T-helper 1 cell treated with Interleukin-12 subunit alpha and Interleukin-12 subunit beta and Interleukin-4 antibody, amounts not matched to agents 30 μg/mL and 1 μg/mL, for 36 hours (primary cell): Measurements from ENCODE around the gene VIPAS39.

Experiments used
- H3K27ac Mint-ChIP-seq: one replicate; pipeline ENCODE4 v1.8.0; 2021; ENCODE audit warnings: mild to moderate bottlenecking, mixed read lengths
- H3K27me3 Mint-ChIP-seq: one replicate; pipeline ENCODE4 v1.8.0; 2021; ENCODE audit warnings: low read depth, mixed read lengths
- H3K36me3 Mint-ChIP-seq: one replicate; pipeline ENCODE4 v1.8.0; 2021; ENCODE audit warnings: low read depth, mixed read lengths
- H3K4me1 Mint-ChIP-seq: one replicate; pipeline ENCODE4 v1.8.0; 2021; ENCODE audit warnings: low read depth, mixed read lengths
- H3K4me3 Mint-ChIP-seq: one replicate; pipeline ENCODE4 v1.8.0; 2021; ENCODE audit warnings: mild to moderate bottlenecking, moderate library complexity, mixed read lengths
- H3K9me3 Mint-ChIP-seq: one replicate; pipeline ENCODE4 v1.8.0; 2021; ENCODE audit warnings: mixed read lengths

The VIPAS39 gene

DNA sequence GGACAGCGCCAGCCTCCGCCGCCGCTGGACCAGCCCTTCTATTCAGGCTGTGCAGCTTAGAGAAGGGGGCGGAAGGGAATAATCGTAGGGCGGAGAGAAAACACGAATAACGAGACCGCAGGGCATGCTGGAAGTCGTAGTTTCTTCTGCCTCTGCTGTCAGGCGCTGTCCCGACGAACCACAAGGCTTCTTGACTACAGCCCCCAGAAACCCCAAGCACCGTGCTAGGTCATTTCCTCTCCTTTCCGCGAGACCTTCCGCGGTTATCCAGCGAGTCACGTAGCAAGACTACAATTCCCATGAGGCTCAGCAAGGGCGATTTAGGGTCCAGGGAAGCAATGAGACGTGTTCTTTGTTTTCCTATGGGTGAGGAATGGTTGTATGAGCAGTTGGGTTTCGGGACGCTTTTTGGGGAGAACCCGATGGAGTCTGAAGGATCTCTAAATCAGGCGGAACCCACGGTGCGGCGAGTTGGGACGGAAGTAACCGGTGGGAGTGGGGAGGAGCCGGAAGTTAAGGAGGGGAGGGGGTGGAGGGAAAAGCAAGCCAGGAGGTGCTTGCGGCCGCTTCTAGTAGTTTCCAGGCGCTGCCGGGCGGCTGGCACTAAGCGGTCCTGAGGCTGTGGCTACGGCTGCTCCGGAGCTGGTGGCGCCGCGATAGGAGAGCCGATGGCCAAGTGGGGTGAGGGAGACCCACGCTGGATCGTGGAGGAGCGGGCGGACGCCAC lies at the start of gene VIPAS39, which contains the start of gene AHSA1:
TSS of gene VIPAS39 (minus strand) at position 80 of the 727 bp plus-strand sequence. CDS start 3,499 bp downstream, outside the sequence.
TSS of gene AHSA1 (plus strand) at position 572 of the 727 bp plus-strand sequence. CDS start at position 669, 97 bp downstream.
- Mint-ChIP-seq H3K27me3 (no peaks in the 10 kb centered on the region), H3K4me3 (peak within 1 kb of the TSS; percentile 100), H3K36me3 (peaks cover 31% of the 10 kb centered on the region), H3K4me1 (peaks cover 34% of the 10 kb centered on the region), H3K9me3 (no peaks in the 10 kb centered on the region), H3K27ac (peak within 1 kb of the TSS; percentile 99)

DNA sequence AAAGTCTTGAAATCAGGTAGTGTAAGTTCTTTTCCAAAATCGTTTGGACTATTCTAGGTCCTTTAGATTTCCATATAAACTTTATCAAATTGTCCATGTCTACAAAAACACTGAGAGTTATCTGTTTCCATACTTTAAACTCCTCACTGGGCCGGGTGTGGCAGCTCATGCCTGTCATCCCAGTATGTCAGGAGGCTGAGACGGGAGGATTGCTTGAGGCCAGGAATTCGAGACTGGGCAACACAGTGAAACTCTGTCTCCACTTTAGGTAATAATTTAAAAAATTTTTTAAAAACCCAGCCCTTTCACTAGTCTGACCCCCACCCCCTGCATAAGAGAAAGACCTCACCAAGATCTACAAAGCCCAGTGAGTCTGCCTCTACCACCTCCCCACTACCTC lies 47.6 kb upstream of the VIPAS39 start:
- Mint-ChIP-seq H3K4me1 (no peaks in the 10 kb centered on the region), H3K36me3 (peaks cover 22% of the 10 kb centered on the region), H3K27ac (no peak overlapping the region), H3K9me3 (peaks cover 5% of the 10 kb centered on the region), H3K27me3 (peaks cover 15% of the 10 kb centered on the region), H3K4me3 (no peak overlapping the region)

DNA sequence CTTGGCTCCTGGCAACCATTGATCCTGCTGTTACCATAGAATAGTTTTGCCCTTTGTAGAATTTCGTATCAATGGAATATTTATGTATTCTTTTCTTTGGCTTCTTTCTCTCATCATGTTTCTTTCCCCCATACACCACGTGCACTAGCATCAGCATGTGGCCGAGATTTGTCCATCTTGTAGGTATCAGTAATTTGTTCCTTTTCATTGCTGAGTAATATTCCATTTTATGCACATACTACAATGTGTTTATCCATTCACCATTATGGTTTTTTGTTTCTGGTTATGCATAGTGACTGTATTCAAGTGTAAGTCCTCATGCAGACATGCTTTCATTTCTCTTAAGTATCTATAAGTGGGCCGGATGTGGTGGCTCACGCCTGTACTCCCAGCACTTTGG lies 45.7 kb upstream of the VIPAS39 start:
- H3K27ac Mint-ChIP-seq, result no peak overlapping the region
- H3K36me3 Mint-ChIP-seq, result peaks cover 17% of the 10 kb centered on the region

GRCh38 chr14:77502109-77502782 lies 44.8 kb upstream of the VIPAS39 start:
- Mint-ChIP-seq H3K36me3 (peaks cover 13% of the 10 kb centered on the region), H3K27me3 (peaks cover 35% of the 10 kb centered on the region), H3K9me3 (peaks cover 5% of the 10 kb centered on the region), H3K27ac (no peak overlapping the region), H3K4me3 (no peak overlapping the region), H3K4me1 (peaks cover 2% of the 10 kb centered on the region)

More for the DNA sequence above, 45.7 kb upstream of the VIPAS39 start:
- H3K27me3 Mint-ChIP-seq, result peaks cover 26% of the 10 kb centered on the region
- no peak overlapping the region for H3K4me3 Mint-ChIP-seq
- H3K9me3 Mint-ChIP-seq, result peaks cover 5% of the 10 kb centered on the region
- H3K4me1 Mint-ChIP-seq, result no peaks in the 10 kb centered on the region

GRCh38 chr14:77498984-77499527 lies 41.7 kb upstream of the VIPAS39 start:
- peaks cover 2% of the 10 kb centered on the region for H3K4me1 Mint-ChIP-seq
- H3K27ac Mint-ChIP-seq, result no peak overlapping the region
- peaks cover 52% of the 10 kb centered on the region for H3K27me3 Mint-ChIP-seq
- H3K36me3 Mint-ChIP-seq, result peaks cover 5% of the 10 kb centered on the region
- H3K4me3 Mint-ChIP-seq, result peak overlapping the region; percentile 44
- H3K9me3 Mint-ChIP-seq, result peaks cover 5% of the 10 kb centered on the region

DNA sequence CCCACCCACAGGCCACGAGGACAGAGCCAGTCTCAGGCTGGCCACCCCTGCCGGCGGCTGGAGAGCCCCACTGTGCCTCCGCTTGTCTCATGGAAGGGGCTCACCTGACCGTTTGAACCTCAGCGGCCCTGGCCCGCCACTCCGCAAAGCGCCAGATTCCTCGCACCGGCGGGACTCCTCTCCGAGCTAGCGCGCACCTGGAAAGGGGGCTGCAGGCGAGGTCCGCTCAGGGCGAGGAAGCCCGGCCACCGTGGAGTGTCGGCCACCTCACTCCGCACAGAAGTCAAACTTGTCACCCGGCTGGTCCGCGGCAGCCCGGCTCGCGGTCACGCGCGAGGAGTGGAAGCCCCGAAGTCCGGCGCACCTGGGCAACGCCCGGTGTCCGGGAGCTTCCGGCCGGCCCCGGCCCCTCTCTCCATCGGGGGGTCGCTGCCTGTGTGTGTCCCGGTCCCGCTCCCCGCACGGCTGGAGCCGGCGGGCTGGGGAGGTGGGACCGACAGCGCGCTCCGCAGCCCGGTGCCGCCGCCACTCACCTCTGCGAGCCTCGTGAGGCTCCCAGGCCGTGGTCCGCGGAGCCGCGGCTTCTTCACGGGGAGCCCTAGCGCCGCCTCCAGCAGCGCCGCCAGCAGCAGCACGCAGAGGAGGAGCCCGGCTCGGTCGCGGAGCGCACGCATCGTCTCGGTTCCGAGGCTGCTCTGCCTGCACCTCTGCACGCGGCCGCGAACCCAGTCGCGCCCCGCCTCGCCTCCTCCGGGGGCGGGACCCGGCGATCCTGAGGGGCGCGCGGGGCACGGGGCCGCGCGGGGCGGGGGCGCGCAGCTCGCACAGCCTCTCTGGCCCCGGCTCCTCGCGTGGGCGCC lies 40.9 kb upstream of the VIPAS39 start, which contains the start of gene ISM2:
TSS of gene ISM2 (minus strand) at position 697 of the 860 bp plus-strand sequence. CDS start at position 674, 23 bp downstream.
- H3K27me3 Mint-ChIP-seq, result peaks cover 52% of the 10 kb centered on the region
- peaks cover 2% of the 10 kb centered on the region for H3K4me1 Mint-ChIP-seq
- no peak within 1 kb of the TSS for H3K27ac Mint-ChIP-seq
- H3K4me3 Mint-ChIP-seq, result peak within 1 kb of the TSS; percentile 62
- H3K9me3 Mint-ChIP-seq, result peaks cover 4% of the 10 kb centered on the region
- H3K36me3 Mint-ChIP-seq, result peaks cover 5% of the 10 kb centered on the region

DNA sequence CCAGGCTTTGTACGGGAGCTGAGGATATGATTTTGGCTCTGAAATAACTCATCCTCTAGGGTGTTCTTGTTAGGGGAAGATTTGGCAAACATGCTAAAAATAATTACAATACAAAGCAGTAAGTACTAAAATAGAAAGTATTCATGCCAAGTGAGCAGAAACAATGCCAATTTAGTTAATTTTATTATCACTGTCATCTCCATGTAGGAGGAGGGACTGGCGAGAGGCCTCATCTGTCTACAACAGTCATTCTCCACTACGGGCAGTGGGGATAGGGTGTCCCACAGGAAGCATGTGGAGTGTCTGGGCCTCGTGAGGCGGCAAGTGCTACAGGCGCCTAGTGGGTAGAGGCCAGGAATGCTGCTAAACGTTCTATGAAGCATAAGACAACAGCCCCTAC lies 37.9 kb upstream of the VIPAS39 start:
- Mint-ChIP-seq H3K4me3 (no peak overlapping the region), H3K4me1 (peaks cover 2% of the 10 kb centered on the region), H3K36me3 (no peaks in the 10 kb centered on the region), H3K27me3 (peaks cover 40% of the 10 kb centered on the region), H3K9me3 (no peaks in the 10 kb centered on the region), H3K27ac (no peak overlapping the region)

DNA sequence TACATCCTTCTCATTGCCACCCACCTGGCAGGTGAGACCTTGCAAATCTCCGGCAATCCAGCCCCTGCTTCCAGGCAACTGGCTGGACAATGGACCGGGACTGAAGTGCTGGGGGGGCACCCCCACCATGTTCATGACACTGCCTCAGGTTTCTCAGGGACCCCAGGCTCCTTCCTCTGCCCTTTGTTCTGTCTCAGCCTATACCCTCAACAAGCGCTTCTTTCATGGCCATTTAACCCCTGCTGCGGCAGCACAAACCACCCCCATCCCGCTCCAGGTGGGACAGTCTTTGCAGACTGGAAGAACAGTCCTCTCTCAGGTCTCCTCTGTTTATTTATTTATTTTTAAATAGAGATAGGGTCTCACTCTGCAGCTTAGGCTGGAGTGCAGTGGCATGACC lies 33.7 kb upstream of the VIPAS39 start:
- Mint-ChIP-seq H3K27me3 (peaks cover 11% of the 10 kb centered on the region), H3K4me1 (no peaks in the 10 kb centered on the region), H3K27ac (no peak overlapping the region), H3K9me3 (no peaks in the 10 kb centered on the region), H3K4me3 (no peak overlapping the region), H3K36me3 (no peaks in the 10 kb centered on the region)

DNA sequence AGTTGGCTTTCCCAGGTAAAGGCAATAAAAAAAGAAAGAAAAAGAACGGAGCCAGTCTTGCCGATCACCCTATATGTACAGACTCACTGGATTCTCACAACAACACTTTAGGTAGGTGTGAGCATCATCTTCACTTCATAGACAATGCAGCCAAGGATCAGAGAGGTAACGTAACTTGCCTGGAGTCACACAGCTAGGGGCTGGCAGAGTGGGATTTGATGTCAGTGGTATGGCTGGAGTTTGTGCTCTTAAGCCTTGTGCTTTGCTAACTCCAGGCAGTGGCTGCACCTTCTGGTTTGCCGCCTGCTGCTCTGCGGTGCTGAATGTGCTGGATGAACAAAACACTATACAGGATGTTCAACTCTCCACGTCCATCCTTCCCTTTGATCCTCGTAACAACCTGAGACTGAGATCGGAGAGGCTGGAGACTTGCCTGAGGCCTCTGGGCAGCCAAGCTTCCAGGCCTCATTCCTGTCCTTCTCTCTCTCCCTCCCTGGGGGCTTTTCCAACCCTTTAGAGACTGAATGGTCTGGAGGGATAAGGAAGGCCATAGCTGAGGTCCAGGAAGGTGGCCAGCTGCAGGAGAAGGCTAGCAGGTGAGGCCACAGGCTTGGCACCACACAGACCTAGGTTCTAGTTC lies 33.1 kb upstream of the VIPAS39 start:
- H3K36me3 Mint-ChIP-seq, result no peaks in the 10 kb centered on the region
- H3K4me1 Mint-ChIP-seq, result no peaks in the 10 kb centered on the region
- H3K9me3 Mint-ChIP-seq, result no peaks in the 10 kb centered on the region
- peaks cover 6% of the 10 kb centered on the region for H3K27me3 Mint-ChIP-seq
- no peak overlapping the region for H3K4me3 Mint-ChIP-seq
- H3K27ac Mint-ChIP-seq, result no peak overlapping the region

DNA sequence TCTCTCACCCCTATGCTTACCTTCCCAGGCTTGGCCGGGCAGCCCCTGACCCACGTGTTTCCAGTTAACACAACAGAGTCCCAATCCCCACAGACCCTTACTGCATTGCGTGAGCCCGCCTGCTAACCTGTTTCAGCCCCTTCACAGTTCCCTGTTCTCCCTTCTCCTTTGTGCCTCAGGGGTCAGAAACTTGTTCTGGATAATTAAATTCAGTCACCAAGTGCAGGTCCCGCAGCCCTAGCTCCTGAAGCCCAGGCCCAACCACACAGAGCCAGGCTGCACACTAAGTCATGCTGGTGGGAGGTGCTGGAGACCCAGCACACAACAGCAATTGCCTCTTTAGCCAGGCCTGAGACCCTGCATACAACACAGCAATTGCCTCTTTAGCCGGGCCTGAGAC lies 31.6 kb upstream of the VIPAS39 start:
- Mint-ChIP-seq H3K27ac (no peak overlapping the region), H3K27me3 (no peaks in the 10 kb centered on the region), H3K4me3 (no peak overlapping the region), H3K36me3 (no peaks in the 10 kb centered on the region), H3K4me1 (no peaks in the 10 kb centered on the region), H3K9me3 (no peaks in the 10 kb centered on the region)

- Mint-ChIP-seq H3K4me1 (no peaks in the 10 kb centered on the region), H3K4me3 (no peak overlapping the region), H3K36me3 (no peaks in the 10 kb centered on the region), H3K27ac (no peak overlapping the region), H3K27me3 (no peaks in the 10 kb centered on the region), H3K9me3 (no peaks in the 10 kb centered on the region)
Measured at GRCh38 chr14:77488558-77488957, 31.2 kb upstream of the VIPAS39 start.

- no peaks in the 10 kb centered on the region for H3K4me1 Mint-ChIP-seq
- no peak overlapping the region for H3K27ac Mint-ChIP-seq
- no peaks in the 10 kb centered on the region for H3K27me3 Mint-ChIP-seq
- H3K4me3 Mint-ChIP-seq, result no peak overlapping the region
- no peaks in the 10 kb centered on the region for H3K9me3 Mint-ChIP-seq
- no peaks in the 10 kb centered on the region for H3K36me3 Mint-ChIP-seq
Measured at GRCh38 chr14:77485901-77486678, 28.7 kb upstream of the VIPAS39 start.

- Mint-ChIP-seq H3K27me3 (no peaks in the 10 kb centered on the region), H3K9me3 (no peaks in the 10 kb centered on the region), H3K36me3 (no peaks in the 10 kb centered on the region), H3K27ac (no peak overlapping the region), H3K4me3 (no peak overlapping the region), H3K4me1 (no peaks in the 10 kb centered on the region)
Measured at GRCh38 chr14:77485256-77485655, 27.9 kb upstream of the VIPAS39 start.
